ENCODE measurements around the gene TMEM33.

Gene TMEM33
- long read RNA-seq, full-length matches to known transcripts: 245 of 261 reads
- long read RNA-seq, partial matches to known transcripts: 4 of 261 reads
- long read RNA-seq, other reads (novel, unspliced or antisense): 12 of 261 reads

- Histone ChIP-seq H3K4me3 (replicated peaks; ENCODE audit: insufficient read depth, low read length) (peak within 1 kb of the TSS; percentile 98), H3K27ac (replicated peaks) (peak within 1 kb of the TSS; percentile 76), H3K27me3 (ENCODE audit: insufficient read depth, poor library complexity, severe bottlenecking) (no peaks in the 10 kb centered on the region)
- DNase-seq (ENCODE audit: low read depth in 1 of 2, low spot score in 1 of 2): peak; percentile 80 to 91
- TF ChIP-seq SPI1 (IDR thresholded peaks at IDR 0.05; ENCODE audit: borderline replicate concordance, low read depth) (peak; percentile 77; the same call in 1 of the 2 replicates), GABPA (IDR thresholded peaks at IDR 0.05; ENCODE audit: low read depth) (peak; percentile 99), POLR2AphosphoS5 (IDR thresholded peaks at IDR 0.05; ENCODE audit: low read depth) (peak; percentile 58)
- TF ChIP-seq, protein P1, sequence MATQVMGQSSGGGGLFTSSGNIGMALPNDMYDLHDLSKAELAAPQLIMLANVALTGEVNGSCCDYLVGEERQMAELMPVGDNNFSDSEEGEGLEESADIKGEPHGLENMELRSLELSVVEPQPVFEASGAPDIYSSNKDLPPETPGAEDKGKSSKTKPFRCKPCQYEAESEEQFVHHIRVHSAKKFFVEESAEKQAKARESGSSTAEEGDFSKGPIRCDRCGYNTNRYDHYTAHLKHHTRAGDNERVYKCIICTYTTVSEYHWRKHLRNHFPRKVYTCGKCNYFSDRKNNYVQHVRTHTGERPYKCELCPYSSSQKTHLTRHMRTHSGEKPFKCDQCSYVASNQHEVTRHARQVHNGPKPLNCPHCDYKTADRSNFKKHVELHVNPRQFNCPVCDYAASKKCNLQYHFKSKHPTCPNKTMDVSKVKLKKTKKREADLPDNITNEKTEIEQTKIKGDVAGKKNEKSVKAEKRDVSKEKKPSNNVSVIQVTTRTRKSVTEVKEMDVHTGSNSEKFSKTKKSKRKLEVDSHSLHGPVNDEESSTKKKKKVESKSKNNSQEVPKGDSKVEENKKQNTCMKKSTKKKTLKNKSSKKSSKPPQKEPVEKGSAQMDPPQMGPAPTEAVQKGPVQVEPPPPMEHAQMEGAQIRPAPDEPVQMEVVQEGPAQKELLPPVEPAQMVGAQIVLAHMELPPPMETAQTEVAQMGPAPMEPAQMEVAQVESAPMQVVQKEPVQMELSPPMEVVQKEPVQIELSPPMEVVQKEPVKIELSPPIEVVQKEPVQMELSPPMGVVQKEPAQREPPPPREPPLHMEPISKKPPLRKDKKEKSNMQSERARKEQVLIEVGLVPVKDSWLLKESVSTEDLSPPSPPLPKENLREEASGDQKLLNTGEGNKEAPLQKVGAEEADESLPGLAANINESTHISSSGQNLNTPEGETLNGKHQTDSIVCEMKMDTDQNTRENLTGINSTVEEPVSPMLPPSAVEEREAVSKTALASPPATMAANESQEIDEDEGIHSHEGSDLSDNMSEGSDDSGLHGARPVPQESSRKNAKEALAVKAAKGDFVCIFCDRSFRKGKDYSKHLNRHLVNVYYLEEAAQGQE (IDR thresholded peaks at IDR 0.05; ENCODE audit: insufficient replicate concordance, low read depth): no peak
Measured at GRCh38 chr4:41934901-41935651, at the start of gene TMEM33. Gene TMEM33 (plus strand): TSS chr4:41935429. CDS start chr4:41935485, 56 bp downstream.

DNA sequence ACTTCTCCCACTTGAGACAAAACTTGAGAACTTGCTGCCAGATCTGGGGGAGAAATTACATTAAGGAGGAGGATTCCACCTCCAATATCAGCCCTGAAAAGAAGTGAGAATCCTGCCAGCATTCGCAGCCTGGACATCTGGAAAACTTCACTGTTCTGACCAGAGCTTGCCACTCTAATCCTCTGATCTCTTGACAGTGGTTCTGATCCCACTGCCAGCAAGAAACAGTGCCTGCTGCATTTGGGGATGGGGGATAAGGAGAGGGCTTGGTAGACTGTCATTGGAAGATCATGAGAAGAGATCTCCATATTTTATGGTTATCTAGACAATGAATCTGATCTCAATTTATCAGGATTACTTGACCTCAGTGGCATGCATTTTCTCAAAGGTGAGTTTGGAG is 49.8 kb upstream of the TMEM33 start:
- no peak for TF ChIP-seq GABPA (IDR thresholded peaks at IDR 0.05; ENCODE audit: low read depth)
- no peak for TF ChIP-seq CTCF (IDR thresholded peaks at IDR 0.05; ENCODE audit: insufficient read depth, low read length)
- no peak for TF ChIP-seq SPI1 (IDR thresholded peaks at IDR 0.05; ENCODE audit: borderline replicate concordance, low read depth)
- TF ChIP-seq, protein P1 (IDR thresholded peaks at IDR 0.05; ENCODE audit: insufficient replicate concordance, low read depth): no peak
- no peak for TF ChIP-seq POLR2AphosphoS5 (IDR thresholded peaks at IDR 0.05; ENCODE audit: low read depth)
- no peak for DNase-seq (ENCODE audit: low read depth in 1 of 2, low spot score in 1 of 2)
- Histone ChIP-seq H3K27ac (replicated peaks) (no peak overlapping the region), H3K4me3 (replicated peaks; ENCODE audit: insufficient read depth, low read length) (no peak overlapping the region), H3K27me3 (ENCODE audit: insufficient read depth, poor library complexity, severe bottlenecking) (peaks cover 30% of the 10 kb centered on the region)

- TF ChIP-seq POLR2AphosphoS5 (IDR thresholded peaks at IDR 0.05; ENCODE audit: low read depth): no peak
- TF ChIP-seq, protein P1 (IDR thresholded peaks at IDR 0.05; ENCODE audit: insufficient replicate concordance, low read depth): no peak
- TF ChIP-seq GABPA (IDR thresholded peaks at IDR 0.05; ENCODE audit: low read depth): no peak
- no peak for TF ChIP-seq SPI1 (IDR thresholded peaks at IDR 0.05; ENCODE audit: borderline replicate concordance, low read depth)
- TF ChIP-seq CTCF (IDR thresholded peaks at IDR 0.05; ENCODE audit: insufficient read depth, low read length): no peak
- DNase-seq (ENCODE audit: low read depth in 1 of 2, low spot score in 1 of 2): no peak
- Histone ChIP-seq H3K27ac (replicated peaks) (no peak overlapping the region), H3K4me3 (replicated peaks; ENCODE audit: insufficient read depth, low read length) (no peak overlapping the region), H3K27me3 (ENCODE audit: insufficient read depth, poor library complexity, severe bottlenecking) (peaks cover 16% of the 10 kb centered on the region)
Measured at GRCh38 chr4:41887277-41887676, 48.0 kb upstream of the TMEM33 start.

All from HL-60 (cell line).